Activated CD8-positive, alpha-beta T cell treated with anti-CD3 and anti-CD28 coated beads, Interleukin-2, amount 10 ng/mL, durations not matched to agents 7 days and 5 days (primary cell): ENCODE measurements around the gene CAV3. TPM values are rescaled to one million over a fixed set of nuclear protein-coding genes. Genes with fewer than 3 reads are reported as not detected.

Experiments
- ATAC-seq: fragments of 150-1000 bp; cut with Tn5 transposase; one replicate; pipeline ENCODE4 v1.10.0; 2021; ENCODE audit warnings: moderate library complexity
- CTCF ChIA-PET: fragments of 350-600 bp; sonication (Branson Sonifier 250); formaldehyde crosslinking; loops from one replicate; lab custom pipeline; 2021; ENCODE audit warnings: antibody characterized with exemption; lab: Charles Lee
- POLR2A ChIA-PET: fragments of 350-600 bp; sonication (Branson Sonifier 250); formaldehyde crosslinking; loops from one replicate; lab custom pipeline; 2021; ENCODE audit warnings: antibody characterized with exemption; lab: Charles Lee
- DNase-seq: peaks from one replicate; pipeline ENCODE4 v3.0.0-alpha.2; 2020
- H3K27ac Mint-ChIP-seq: one replicate; pipeline ENCODE4 v1.8.0; 2021; ENCODE audit warnings: mild to moderate bottlenecking, mixed read lengths
- H3K27me3 Mint-ChIP-seq: one replicate; pipeline ENCODE4 v1.8.0; 2021; ENCODE audit warnings: low read depth, mixed read lengths
- H3K36me3 Mint-ChIP-seq: one replicate; pipeline ENCODE4 v1.8.0; 2021; ENCODE audit warnings: low read depth, mixed read lengths
- H3K4me1 Mint-ChIP-seq: one replicate; pipeline ENCODE4 v1.8.0; 2021; ENCODE audit warnings: low read depth, mixed read lengths
- H3K4me3 Mint-ChIP-seq: one replicate; pipeline ENCODE4 v1.8.0; 2021; ENCODE audit warnings: mild to moderate bottlenecking, mixed read lengths
- H3K9me3 Mint-ChIP-seq: one replicate; pipeline ENCODE4 v1.8.0; 2022; ENCODE audit warnings: mixed read lengths; ENCODE audit not compliant: insufficient read depth
- total RNA-seq, 2 experiments: library from RNA; stranded (reverse); gene quantifications; one replicate each; pipeline ENCODE4 v1.2.3, GENCODE V29; 2021

Gene CAV3
- total RNA-seq, 2 experiments from 2014 or later = not detected

- Mint-ChIP-seq H3K36me3 (no peaks in the 10 kb centered on the region), H3K27ac (no peak overlapping the region), H3K4me1 (peaks cover 14% of the 10 kb centered on the region), H3K4me3 (peak overlapping the region; percentile 8), H3K27me3 (peaks cover 54% of the 10 kb centered on the region), H3K9me3 (no peaks in the 10 kb centered on the region)
- ChIA-PET CTCF (no interaction called here), POLR2A (no interaction called here)
- DNase-seq (peak; percentile 37), ATAC-seq (peak; percentile 28)
Observed at GRCh38 chr3:8767667-8768363, 34.2 kb downstream of the CAV3 start.

GRCh38 chr3:8768364-8769087, 34.9 kb downstream of the CAV3 start:
- Mint-ChIP-seq H3K27ac (no peak overlapping the region), H3K4me1 (peaks cover 14% of the 10 kb centered on the region), H3K9me3 (no peaks in the 10 kb centered on the region), H3K4me3 (peak overlapping the region; percentile 55), H3K36me3 (no peaks in the 10 kb centered on the region), H3K27me3 (peaks cover 54% of the 10 kb centered on the region)
- ChIA-PET CTCF (interaction anchor here (1.0 to 1.9 kb wide), 3 partner anchors 9 to 42 kb away, joined by 3 to 11 read pairs (median 6); no protein-coding TSS in a partner anchor), POLR2A (no interaction called here)
- ATAC-seq (no peak), DNase-seq (peak; percentile 22)

- peak; percentile 65 for DNase-seq
- H3K27me3 Mint-ChIP-seq = peaks cover 54% of the 10 kb centered on the region
- H3K27ac Mint-ChIP-seq = no peak within 1 kb of the TSS
- peak; percentile 93 for ATAC-seq
- H3K9me3 Mint-ChIP-seq = no peaks in the 10 kb centered on the region
- H3K4me3 Mint-ChIP-seq = peak within 1 kb of the TSS; percentile 55
- H3K36me3 Mint-ChIP-seq = no peaks in the 10 kb centered on the region
- ChIA-PET POLR2A (no interaction called here), CTCF (interaction anchor here (0.6 to 1.9 kb wide), 13 partner anchors 8 to 533 kb away, joined by 3 to 11 read pairs (median 4); no protein-coding TSS in a partner anchor)
- peaks cover 14% of the 10 kb centered on the region for H3K4me1 Mint-ChIP-seq
Observed at GRCh38 chr3:8769088-8769822, 35.7 kb downstream of the CAV3 start, which contains the start of gene OXTR. TSS of gene OXTR (minus strand) at chr3:8769613. CDS start at chr3:8768187, 1,426 bp downstream.

- CTCF ChIA-PET = no interaction called here
- peaks cover 28% of the 10 kb centered on the region for H3K27me3 Mint-ChIP-seq
- no peak overlapping the region for H3K27ac Mint-ChIP-seq
- DNase-seq (peak; percentile 1), ATAC-seq (no peak)
- POLR2A ChIA-PET = no interaction called here
- H3K36me3 Mint-ChIP-seq = no peaks in the 10 kb centered on the region
- H3K4me1 Mint-ChIP-seq = peaks cover 5% of the 10 kb centered on the region
- H3K9me3 Mint-ChIP-seq = no peaks in the 10 kb centered on the region
- no peak overlapping the region for H3K4me3 Mint-ChIP-seq
Observed at GRCh38 chr3:8773941-8774542, 40.4 kb downstream of the CAV3 start.

GRCh38 chr3:8775181-8775580, 41.6 kb downstream of the CAV3 start:
- Mint-ChIP-seq H3K9me3 (no peaks in the 10 kb centered on the region), H3K27ac (no peak overlapping the region), H3K27me3 (peaks cover 17% of the 10 kb centered on the region), H3K4me3 (no peak overlapping the region), H3K36me3 (no peaks in the 10 kb centered on the region), H3K4me1 (no peaks in the 10 kb centered on the region)
- DNase-seq = no peak
- ATAC-seq = no peak
- ChIA-PET POLR2A (no interaction called here), CTCF (no interaction called here)

GRCh38 chr3:8775602-8776001, 42.0 kb downstream of the CAV3 start:
- ChIA-PET POLR2A (no interaction called here), CTCF (no interaction called here)
- no peak overlapping the region for H3K27ac Mint-ChIP-seq
- no peak overlapping the region for H3K4me3 Mint-ChIP-seq
- no peaks in the 10 kb centered on the region for H3K4me1 Mint-ChIP-seq
- ATAC-seq = no peak
- no peak for DNase-seq
- no peaks in the 10 kb centered on the region for H3K9me3 Mint-ChIP-seq
- peaks cover 13% of the 10 kb centered on the region for H3K27me3 Mint-ChIP-seq
- H3K36me3 Mint-ChIP-seq = no peaks in the 10 kb centered on the region

- Mint-ChIP-seq H3K36me3 (no peaks in the 10 kb centered on the region), H3K9me3 (no peaks in the 10 kb centered on the region), H3K4me1 (no peaks in the 10 kb centered on the region), H3K4me3 (no peak overlapping the region), H3K27me3 (peaks cover 5% of the 10 kb centered on the region), H3K27ac (no peak overlapping the region)
- ChIA-PET CTCF (no interaction called here), POLR2A (no interaction called here)
- DNase-seq (no peak), ATAC-seq (no peak)
Observed at GRCh38 chr3:8776406-8776805, 42.8 kb downstream of the CAV3 start.

- no peaks in the 10 kb centered on the region for H3K36me3 Mint-ChIP-seq
- DNase-seq (no peak), ATAC-seq (no peak)
- ChIA-PET CTCF (interaction anchor here (0.6 to 1.1 kb wide), 3 partner anchors 8 to 843 kb away, joined by 3 to 4 read pairs (median 3); partner anchors contain the start of gene OXTR), POLR2A (no interaction called here)
- no peaks in the 10 kb centered on the region for H3K4me1 Mint-ChIP-seq
- H3K4me3 Mint-ChIP-seq = no peak overlapping the region
- no peaks in the 10 kb centered on the region for H3K9me3 Mint-ChIP-seq
- H3K27me3 Mint-ChIP-seq = peaks cover 3% of the 10 kb centered on the region
- H3K27ac Mint-ChIP-seq = no peak overlapping the region
Observed at GRCh38 chr3:8777201-8777977, 43.8 kb downstream of the CAV3 start.

- CTCF ChIA-PET = interaction anchor here (0.9 to 1.1 kb wide), 2 partner anchors 8 to 12 kb away, joined by 3 to 4 read pairs; partner anchors contain the start of gene OXTR
- Mint-ChIP-seq H3K9me3 (no peaks in the 10 kb centered on the region), H3K4me1 (no peaks in the 10 kb centered on the region), H3K4me3 (no peak overlapping the region), H3K27ac (no peak overlapping the region), H3K36me3 (no peaks in the 10 kb centered on the region), H3K27me3 (peaks cover 3% of the 10 kb centered on the region)
- no peak for ATAC-seq
- DNase-seq = no peak
- POLR2A ChIA-PET = no interaction called here
Observed at GRCh38 chr3:8777978-8778267, 44.3 kb downstream of the CAV3 start.

- H3K27ac Mint-ChIP-seq = no peak overlapping the region
- ATAC-seq = no peak
- H3K27me3 Mint-ChIP-seq = peaks cover 3% of the 10 kb centered on the region
- H3K9me3 Mint-ChIP-seq = no peaks in the 10 kb centered on the region
- DNase-seq = no peak
- CTCF ChIA-PET = interaction anchor here (0.9 to 1.1 kb wide), 2 partner anchors 9 to 12 kb away, joined by 3 to 4 read pairs; partner anchors contain the start of gene OXTR
- H3K4me1 Mint-ChIP-seq = no peaks in the 10 kb centered on the region
- POLR2A ChIA-PET = no interaction called here
- no peak overlapping the region for H3K4me3 Mint-ChIP-seq
- H3K36me3 Mint-ChIP-seq = no peaks in the 10 kb centered on the region
Observed at GRCh38 chr3:8778475-8778874, 44.9 kb downstream of the CAV3 start.

- H3K36me3 Mint-ChIP-seq = no peaks in the 10 kb centered on the region
Observed at GRCh38 chr3:8780279-8780678, 46.7 kb downstream of the CAV3 start.

More at GRCh38 chr3:8780279-8780678, 46.7 kb downstream of the CAV3 start:
- peaks cover 3% of the 10 kb centered on the region for H3K27me3 Mint-ChIP-seq
- H3K9me3 Mint-ChIP-seq = no peaks in the 10 kb centered on the region
- ATAC-seq (no peak), DNase-seq (no peak)
- no peak overlapping the region for H3K4me3 Mint-ChIP-seq
- no peaks in the 10 kb centered on the region for H3K4me1 Mint-ChIP-seq
- no peak overlapping the region for H3K27ac Mint-ChIP-seq
- ChIA-PET POLR2A (no interaction called here), CTCF (no interaction called here)
